OCI-LY7 (cell line): ENCODE measurements around the gene TNFAIP1. TPM values are rescaled to one million over a fixed set of nuclear protein-coding genes. Genes with fewer than 3 reads are reported as not detected.

ENCODE experiments used
- BruUV-seq: library from RNA; stranded (reverse); fragments of 400-500 nt; replicated peaks from 2 replicates; lab custom pipeline; 2021; lab: Mats Ljungman, UMichigan
- CTCF ChIA-PET: fragments of 300-600 bp; sonication (Branson Sonifier 250); formaldehyde crosslinking; loops from one replicate; lab custom pipeline; 2022; ENCODE audit warnings: antibody characterized with exemption; ENCODE audit not compliant: unreplicated experiment; lab: Charles Lee
- POLR2A ChIA-PET: fragments of 300-600 bp; sonication (Branson Sonifier 250); formaldehyde crosslinking; loops from one replicate; lab custom pipeline; 2022; ENCODE audit warnings: antibody characterized with exemption; lab: Charles Lee
- DNase-seq: peaks from one replicate; pipeline ENCODE4 v3.0.0-alpha.2; 2015; ENCODE audit warnings: low spot score
- H2AFZ ChIP-seq: fragments of 200-600 bp; sonication (generic), shearing (Covaris generic); 2 replicates; pipeline ENCODE4 v1.6.1; 2014; ENCODE audit warnings: mild to moderate bottlenecking, antibody characterized with exemption, low read length, moderate library complexity
- H3K27ac ChIP-seq: fragments of 200-600 bp; sonication (generic); 2 replicates; pipeline ENCODE4 v1.5.1; 2014; ENCODE audit warnings: mixed run types, low read depth, mild to moderate bottlenecking, moderate library complexity, low read length, inconsistent platforms; ENCODE audit not compliant: poor library complexity, severe bottlenecking
- H3K36me3 ChIP-seq: fragments of 200-600 bp; sonication (generic); 2 replicates; pipeline ENCODE4 v1.6.1; 2014; ENCODE audit warnings: mild to moderate bottlenecking, antibody characterized with exemption, low read length, moderate library complexity, mixed read lengths; ENCODE audit not compliant: insufficient read depth
- H3K4me1 ChIP-seq: fragments of 200-600 bp; sonication (generic); 2 replicates; pipeline ENCODE4 v1.5.1; 2014; ENCODE audit warnings: mild to moderate bottlenecking, low read length; ENCODE audit not compliant: insufficient read depth, poor library complexity, severe bottlenecking
- H3K4me2 ChIP-seq: fragments of 200-600 bp; sonication (generic); 2 replicates; pipeline ENCODE4 v1.6.1; 2014; ENCODE audit warnings: mild to moderate bottlenecking, low read length
- H3K4me3 ChIP-seq: fragments of 200-600 bp; sonication (generic); 2 replicates; pipeline ENCODE4 v1.5.1; 2014; ENCODE audit warnings: mild to moderate bottlenecking, low read depth, low read length; ENCODE audit not compliant: poor library complexity, severe bottlenecking
- H3K79me2 ChIP-seq: fragments of 200-600 bp; sonication (generic); 2 replicates; pipeline ENCODE4 v1.6.1; 2016; ENCODE audit warnings: low read depth, mild to moderate bottlenecking, low read length, moderate library complexity, mixed read lengths; ENCODE audit not compliant: insufficient read depth
- H3K9me2 ChIP-seq: fragments of 200-600 bp; sonication (generic); 2 replicates; pipeline ENCODE4 v1.6.1; 2016; ENCODE audit warnings: mild to moderate bottlenecking, low read length, mixed read lengths; ENCODE audit not compliant: insufficient read depth
- H3K9me3 ChIP-seq: fragments of 200-600 bp; sonication (generic); 2 replicates; pipeline ENCODE4 v1.6.1; 2014; ENCODE audit warnings: mild to moderate bottlenecking, mixed run types, low read length, mixed read lengths
- H4K20me1 ChIP-seq: fragments of 200-600 bp; sonication (generic); 2 replicates; pipeline ENCODE4 v1.6.1; 2014; ENCODE audit warnings: mild to moderate bottlenecking, antibody characterized with exemption, low read length, moderate library complexity, mixed read lengths; ENCODE audit not compliant: insufficient read depth
- EZH2phosphoT487 ChIP-seq: fragments of 200-600 bp; sonication (generic); IDR thresholded peaks from 2 replicates; pipeline ENCODE4 v1.6.1; 2018; ENCODE audit warnings: low read depth, borderline replicate concordance, mild to moderate bottlenecking, mixed run types, antibody characterized with exemption, low read length, moderate library complexity, mixed read lengths
- intact Hi-C: fragments of 100-400 bp; cut with micrococcal nuclease; formaldehyde crosslinking; loops from one replicate; pipeline ENCODE4 v1.10.0; 2022; ENCODE audit not compliant: unreplicated experiment
- total RNA-seq, 2 experiments: library from RNA; depleted of rRNA in 1 of 2; stranded (reverse); fragments of >200 nt in 1 of 2; shearing (Covaris generic) in 1 of 2; gene quantifications; 2 replicates each; pipeline ENCODE4 v1.2.3, GENCODE V29; 2014 to 2022
- TF ChIP-seq, protein P1 (sequence below): fragments of 200-600 bp; sonication (generic); conservative IDR thresholded peaks from 2 replicates; pipeline ENCODE4 v1.5.1; 2014; ENCODE audit warnings: mild to moderate bottlenecking, antibody characterized with exemption, low read length, moderate library complexity, mixed read lengths

Gene TNFAIP1
- total RNA-seq, 2 experiments from 2014 or later = 14.7 to 15.5 TPM

GRCh38 chr17:28342313-28342712, 6.8 kb downstream of the TNFAIP1 start:
- peaks cover 58% of the 10 kb centered on the region for H3K36me3 ChIP-seq
- ChIA-PET CTCF (no interaction called here), POLR2A (no interaction called here)
- intact Hi-C loops = no loop called here
- peaks cover 38% of the 10 kb centered on the region for H3K4me1 ChIP-seq
- peak overlapping the region; percentile 92 for H3K27ac ChIP-seq
- no peaks in the 10 kb centered on the region for H3K9me3 ChIP-seq
- no peaks in the 10 kb centered on the region for H3K79me2 ChIP-seq
- H3K9me2 ChIP-seq = no peaks in the 10 kb centered on the region
- BruUV-seq = no TSS peak
- H4K20me1 ChIP-seq = no peaks in the 10 kb centered on the region
- H2AFZ ChIP-seq = no peak overlapping the region
- no peak for DNase-seq
- TF ChIP-seq, protein P1, sequence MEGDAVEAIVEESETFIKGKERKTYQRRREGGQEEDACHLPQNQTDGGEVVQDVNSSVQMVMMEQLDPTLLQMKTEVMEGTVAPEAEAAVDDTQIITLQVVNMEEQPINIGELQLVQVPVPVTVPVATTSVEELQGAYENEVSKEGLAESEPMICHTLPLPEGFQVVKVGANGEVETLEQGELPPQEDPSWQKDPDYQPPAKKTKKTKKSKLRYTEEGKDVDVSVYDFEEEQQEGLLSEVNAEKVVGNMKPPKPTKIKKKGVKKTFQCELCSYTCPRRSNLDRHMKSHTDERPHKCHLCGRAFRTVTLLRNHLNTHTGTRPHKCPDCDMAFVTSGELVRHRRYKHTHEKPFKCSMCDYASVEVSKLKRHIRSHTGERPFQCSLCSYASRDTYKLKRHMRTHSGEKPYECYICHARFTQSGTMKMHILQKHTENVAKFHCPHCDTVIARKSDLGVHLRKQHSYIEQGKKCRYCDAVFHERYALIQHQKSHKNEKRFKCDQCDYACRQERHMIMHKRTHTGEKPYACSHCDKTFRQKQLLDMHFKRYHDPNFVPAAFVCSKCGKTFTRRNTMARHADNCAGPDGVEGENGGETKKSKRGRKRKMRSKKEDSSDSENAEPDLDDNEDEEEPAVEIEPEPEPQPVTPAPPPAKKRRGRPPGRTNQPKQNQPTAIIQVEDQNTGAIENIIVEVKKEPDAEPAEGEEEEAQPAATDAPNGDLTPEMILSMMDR = no peak
- TF ChIP-seq EZH2phosphoT487 = no peak
- H3K4me3 ChIP-seq = no peak overlapping the region
- H3K4me2 ChIP-seq = no peak overlapping the region

GRCh38 chr17:28343491-28343932, 8.0 kb downstream of the TNFAIP1 start:
- H4K20me1 ChIP-seq = no peaks in the 10 kb centered on the region
- BruUV-seq = no TSS peak
- intact Hi-C loops = no loop called here
- H2AFZ ChIP-seq = no peak overlapping the region
- H3K4me1 ChIP-seq = peaks cover 32% of the 10 kb centered on the region
- no peaks in the 10 kb centered on the region for H3K79me2 ChIP-seq
- peaks cover 70% of the 10 kb centered on the region for H3K36me3 ChIP-seq
- CTCF ChIA-PET = no interaction called here
- H3K9me2 ChIP-seq = no peaks in the 10 kb centered on the region
- TF ChIP-seq, protein P1 = no peak
- no peak for TF ChIP-seq EZH2phosphoT487
- peak overlapping the region; percentile 54 for H3K4me2 ChIP-seq
- peak overlapping the region; percentile 92 for H3K27ac ChIP-seq
- POLR2A ChIA-PET = interaction anchor here (1.2 to 1.3 kb wide), 2 partner anchors 12 to 14 kb away, joined by 4 to 5 read pairs; partner anchors contain the start of gene POLDIP2
- H3K4me3 ChIP-seq = peak overlapping the region; percentile 19
- no peaks in the 10 kb centered on the region for H3K9me3 ChIP-seq
- peak; percentile 91 for DNase-seq

DNA sequence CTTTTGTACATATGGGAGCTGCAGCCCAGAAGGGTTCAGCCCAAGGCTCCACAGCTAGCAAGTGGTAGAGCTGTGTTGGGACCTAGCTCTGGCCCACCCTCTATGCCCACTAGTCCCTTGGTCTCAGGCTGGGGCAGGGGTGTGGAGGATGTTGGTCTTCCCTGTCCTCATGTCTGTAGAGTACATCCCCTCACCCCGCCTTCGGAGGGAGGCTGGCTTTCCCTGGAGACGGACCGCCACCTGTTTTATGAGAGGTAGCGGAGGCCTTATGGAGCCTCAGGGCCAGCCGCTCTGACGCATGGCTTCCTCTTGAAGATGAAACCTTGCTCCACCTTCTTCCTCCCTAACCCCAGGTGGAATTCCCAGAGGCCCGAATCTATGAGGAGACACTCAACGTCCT, 8.4 kb downstream of the TNFAIP1 start:
- TF ChIP-seq, protein P1 = no peak
- no peak for TF ChIP-seq EZH2phosphoT487
- no peaks in the 10 kb centered on the region for H3K9me3 ChIP-seq
- POLR2A ChIA-PET = interaction anchor here (1.2 to 1.3 kb wide), 2 partner anchors 12 to 14 kb away, joined by 4 to 5 read pairs; partner anchors contain the start of gene POLDIP2
- peaks cover 75% of the 10 kb centered on the region for H3K36me3 ChIP-seq
- no peak overlapping the region for H2AFZ ChIP-seq
- H3K4me2 ChIP-seq = peak overlapping the region; percentile 54
- H3K4me1 ChIP-seq = peaks cover 32% of the 10 kb centered on the region
- intact Hi-C loops = no loop called here
- peak overlapping the region; percentile 92 for H3K27ac ChIP-seq
- H3K79me2 ChIP-seq = no peaks in the 10 kb centered on the region
- no peak for DNase-seq
- peak overlapping the region; percentile 19 for H3K4me3 ChIP-seq
- BruUV-seq = no TSS peak
- no peaks in the 10 kb centered on the region for H4K20me1 ChIP-seq
- H3K9me2 ChIP-seq = no peaks in the 10 kb centered on the region
- CTCF ChIA-PET = no interaction called here
